Measurements from ENCODE around the gene SRC. TPM values are rescaled to one million over a fixed set of nuclear protein-coding genes. Genes with fewer than 3 reads are reported as not detected.

The SRC gene
- total and polyA plus RNA-seq, 2 of the 8 experiments (the other 6 are each of a cell fraction or from before 2014, with no cell fraction given) = 27.6 to 28.8 TPM

GRCh38 chr20:37446286-37447032 lies 100.5 kb downstream of the SRC start:
- Histone ChIP-seq H3K4me3 (ENCODE audit: extremely low read depth in 1 of 4, insufficient read depth in 2 of 4, low read depth in 3 of 4, low read length in 4 of 4) (no peak overlapping the region), H3K18ac (ENCODE audit: extremely low read depth, low read length) (no peak overlapping the region), H4K5ac (ENCODE audit: insufficient read length, low read depth, low read length) (no peak overlapping the region), H3K36me3 (ENCODE audit: control insufficient read depth in 2 of 4, insufficient read depth in 4 of 4, low read length in 3 of 4) (no peaks in the 10 kb centered on the region), H3K4me2 (ENCODE audit: insufficient read depth in 1 of 2, low read depth in 2 of 2, low read length in 2 of 2) (no peak overlapping the region), H2BK15ac (ENCODE audit: low read length) (no peak overlapping the region), H2BK5ac (ENCODE audit: low read depth, low read length) (no peak overlapping the region), H3K79me1 (ENCODE audit: low read depth, low read length) (no peaks in the 10 kb centered on the region), H4K8ac (ENCODE audit: extremely low read depth, insufficient read depth, low read length) (peak overlapping the region; percentile 18; the same call in 1 of the 2 replicates), H3K79me2 (ENCODE audit: control insufficient read depth in 1 of 2, insufficient read depth in 2 of 2, low read length in 2 of 2) (no peaks in the 10 kb centered on the region), H3K56ac (replicated peaks; ENCODE audit: insufficient read length, low read depth, low read length) (no peak overlapping the region), H2BK20ac (ENCODE audit: low read length) (no peak overlapping the region), H3K9ac (replicated peaks in 1 of 4; ENCODE audit: extremely low read depth in 1 of 4, low read depth in 3 of 4, low read length in 3 of 4) (no peak overlapping the region), H2BK12ac (ENCODE audit: low read depth, low read length) (0 out of 2 replicates have a peak overlapping the region, but pooled peaks have one; percentile 7), H3K23me2 (ENCODE audit: low read depth, low read length) (peaks cover 14% of the 10 kb centered on the region; the same call in 1 of the 2 replicates), H3K4me1 (replicated peaks in 1 of 4; ENCODE audit: control insufficient read depth in 3 of 4, insufficient read depth in 4 of 4, low read length in 3 of 4) (no peaks in the 10 kb centered on the region; a peak in 1 of 7 replicates), H2AK5ac (ENCODE audit: low read depth, low read length) (no peak overlapping the region), H3K27ac (ENCODE audit: low read depth, low read length) (no peak overlapping the region), H3K4ac (replicated peaks; ENCODE audit: insufficient read length, low read depth, low read length) (no peak overlapping the region), H3K27me3 (replicated peaks in 1 of 4; ENCODE audit: control insufficient read depth in 3 of 4, extremely low read depth in 1 of 4, insufficient read depth in 3 of 4, low read length in 3 of 4) (0 out of 7 replicates have a peak, but pooled peaks cover 0 to 3% (median 0%) of the 10 kb centered on the region in 4 experiments), H3K14ac (ENCODE audit: insufficient read length) (no peak overlapping the region), H3K9me3 (ENCODE audit: insufficient read depth in 2 of 2, low read depth in 1 of 2, low read length in 1 of 2) (no peaks in the 10 kb centered on the region), H2BK120ac (replicated peaks; ENCODE audit: low read depth, low read length) (no peak overlapping the region), H2AFZ (ENCODE audit: low read length) (no peak overlapping the region), H4K20me1 (replicated peaks in 1 of 2; ENCODE audit: control insufficient read depth in 1 of 2, insufficient read depth in 2 of 2, low read length in 2 of 2) (peaks cover 0 to 4% of the 10 kb centered on the region in 2 experiments), H4K91ac (replicated peaks; ENCODE audit: insufficient read length, low read length) (no peak overlapping the region), H3K23ac (ENCODE audit: insufficient read length) (no peak overlapping the region)
- CTCF ChIA-PET (ENCODE audit: partially characterized antibody) = interaction anchor here (0.5 to 1.1 kb wide), 2 partner anchors 47 to 88 kb away, joined by 3 read pairs; no protein-coding TSS in a partner anchor
- DNase-seq (ENCODE audit: low read depth in 1 of 2, low spot score in 2 of 2) = no peak
- no peak for FAIRE-seq
- WGBS, 2 experiments (ENCODE audit: extremely low coverage in 1 of 2, insufficient coverage in 1 of 2, insufficient read length in 1 of 2, insufficient replicate concordance in 2 of 2, low coverage in 1 of 2, low lambda C conversion rate in 2 of 2, missing lambda C conversion rate in 1 of 2) = 73 to 97% methylated on average over 1 to 5 of the region's 5 CpGs
- POLR2A ChIA-PET (ENCODE audit: partially characterized antibody) = no interaction called here
- TF ChIP-seq HDAC2 (IDR thresholded peaks at IDR 0.05; ENCODE audit: borderline replicate concordance in 1 of 2, low read depth in 2 of 2, low read length in 2 of 2) = no peak
- TF ChIP-seq TEAD4 (IDR thresholded peaks at IDR 0.05; ENCODE audit: low read depth, low read length) = no peak
- TF ChIP-seq CTBP2 (IDR thresholded peaks at IDR 0.05; ENCODE audit: borderline replicate concordance, insufficient read depth, insufficient read length, low read length) = no peak
- TF ChIP-seq RXRA (IDR thresholded peaks at IDR 0.05; ENCODE audit: insufficient read depth, low read depth, low read length) = no peak
- no peak for TF ChIP-seq SP2 (IDR thresholded peaks at IDR 0.05; ENCODE audit: low read length)
- no peak for TF ChIP-seq KDM4A (IDR thresholded peaks at IDR 0.05; ENCODE audit: low read depth, low read length, severe bottlenecking)
- no peak for TF ChIP-seq GABPA (IDR thresholded peaks at IDR 0.05; ENCODE audit: borderline replicate concordance, insufficient read depth, low read length)
- TF ChIP-seq POLR2AphosphoS5 (IDR thresholded peaks at IDR 0.05; ENCODE audit: low read depth, low read length) = no peak
- TF ChIP-seq RFX5 (IDR thresholded peaks at IDR 0.05; ENCODE audit: borderline replicate concordance, low read depth, low read length) = no peak
- TF ChIP-seq TAF7 (optimal IDR thresholded peaks at IDR 0.05; ENCODE audit: borderline replicate concordance, low read depth, low read length) = no peak
- TF ChIP-seq BCL11A (IDR thresholded peaks at IDR 0.05; ENCODE audit: low read depth in 2 of 2, low read length in 2 of 2) = no peak

All from H1 (cell line).